Stimulated activated naive CD8-positive, alpha-beta T cell treated with anti-CD3 and anti-CD28 coated beads, Interleukin-15, Interleukin-2, amounts not matched to agents 100 ng/mL and 50 ng/mL, for 24 hours (primary cell): ENCODE measurements around the gene SERPINE2.

Experiments used
- H3K27ac Mint-ChIP-seq: one replicate; pipeline ENCODE4 v1.8.0; 2021; ENCODE audit warnings: mild to moderate bottlenecking, mixed read lengths
- H3K27me3 Mint-ChIP-seq: one replicate; pipeline ENCODE4 v1.8.0; 2021; ENCODE audit warnings: mixed read lengths
- H3K36me3 Mint-ChIP-seq: one replicate; pipeline ENCODE4 v1.8.0; 2021; ENCODE audit warnings: low read depth, mixed read lengths
- H3K4me1 Mint-ChIP-seq: one replicate; pipeline ENCODE4 v1.8.0; 2021; ENCODE audit warnings: low read depth, mixed read lengths
- H3K4me3 Mint-ChIP-seq: one replicate; pipeline ENCODE4 v1.8.0; 2021; ENCODE audit warnings: mild to moderate bottlenecking, mixed read lengths
- H3K9me3 Mint-ChIP-seq: one replicate; pipeline ENCODE4 v1.8.0; 2021; ENCODE audit warnings: mixed read lengths

SERPINE2 gene

DNA sequence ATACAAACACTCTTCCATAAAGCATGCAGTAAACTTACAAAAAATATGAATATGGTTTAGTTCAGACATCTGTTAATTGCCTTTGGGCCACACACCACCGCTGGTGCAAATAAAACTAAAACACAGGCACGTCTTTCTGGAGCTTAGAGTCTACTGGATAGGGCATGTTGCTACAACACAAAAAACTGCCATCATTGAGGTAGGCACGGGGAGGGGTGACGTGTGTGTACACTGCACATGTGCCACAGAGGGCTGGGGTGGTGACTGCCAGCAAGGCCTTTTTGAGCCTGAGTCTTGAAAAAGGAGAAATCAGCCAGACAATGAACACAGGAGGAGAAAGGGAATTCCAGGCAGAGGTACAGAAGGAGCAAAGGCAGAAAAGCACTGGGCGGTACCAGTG lies 5.1 kb downstream of the SERPINE2 start:
- H3K4me1 Mint-ChIP-seq, result peaks cover 55% of the 10 kb centered on the region
- H3K9me3 Mint-ChIP-seq, result no peaks in the 10 kb centered on the region
- H3K27me3 Mint-ChIP-seq, result peaks cover 22% of the 10 kb centered on the region
- H3K27ac Mint-ChIP-seq, result no peak overlapping the region
- H3K4me3 Mint-ChIP-seq, result no peak overlapping the region
- peaks cover 5% of the 10 kb centered on the region for H3K36me3 Mint-ChIP-seq

- Mint-ChIP-seq H3K9me3 (no peaks in the 10 kb centered on the region), H3K4me3 (no peak overlapping the region)
Measured at GRCh38 chr2:224033601-224034000, 5.5 kb downstream of the SERPINE2 start.

GRCh38 chr2:224032283-224032682 lies 6.8 kb downstream of the SERPINE2 start:
- Mint-ChIP-seq H3K36me3 (peaks cover 6% of the 10 kb centered on the region), H3K9me3 (peaks cover 5% of the 10 kb centered on the region), H3K27ac (no peak overlapping the region), H3K4me3 (no peak overlapping the region), H3K27me3 (peaks cover 12% of the 10 kb centered on the region), H3K4me1 (peaks cover 60% of the 10 kb centered on the region)

More at GRCh38 chr2:224033601-224034000, 5.5 kb downstream of the SERPINE2 start:
- Mint-ChIP-seq H3K27me3 (peaks cover 22% of the 10 kb centered on the region), H3K4me1 (peaks cover 59% of the 10 kb centered on the region), H3K27ac (no peak overlapping the region), H3K36me3 (peaks cover 5% of the 10 kb centered on the region)

GRCh38 chr2:224031358-224031970 lies 7.6 kb downstream of the SERPINE2 start:
- Mint-ChIP-seq H3K9me3 (peaks cover 9% of the 10 kb centered on the region), H3K4me1 (peaks cover 65% of the 10 kb centered on the region), H3K27ac (no peak overlapping the region), H3K27me3 (peaks cover 8% of the 10 kb centered on the region), H3K4me3 (no peak overlapping the region), H3K36me3 (peaks cover 9% of the 10 kb centered on the region)

GRCh38 chr2:224030786-224031185 lies 8.3 kb downstream of the SERPINE2 start:
- no peak overlapping the region for H3K27ac Mint-ChIP-seq
- H3K36me3 Mint-ChIP-seq, result peaks cover 14% of the 10 kb centered on the region
- H3K9me3 Mint-ChIP-seq, result peaks cover 14% of the 10 kb centered on the region
- peaks cover 72% of the 10 kb centered on the region for H3K4me1 Mint-ChIP-seq
- no peak overlapping the region for H3K4me3 Mint-ChIP-seq
- peaks cover 5% of the 10 kb centered on the region for H3K27me3 Mint-ChIP-seq

DNA sequence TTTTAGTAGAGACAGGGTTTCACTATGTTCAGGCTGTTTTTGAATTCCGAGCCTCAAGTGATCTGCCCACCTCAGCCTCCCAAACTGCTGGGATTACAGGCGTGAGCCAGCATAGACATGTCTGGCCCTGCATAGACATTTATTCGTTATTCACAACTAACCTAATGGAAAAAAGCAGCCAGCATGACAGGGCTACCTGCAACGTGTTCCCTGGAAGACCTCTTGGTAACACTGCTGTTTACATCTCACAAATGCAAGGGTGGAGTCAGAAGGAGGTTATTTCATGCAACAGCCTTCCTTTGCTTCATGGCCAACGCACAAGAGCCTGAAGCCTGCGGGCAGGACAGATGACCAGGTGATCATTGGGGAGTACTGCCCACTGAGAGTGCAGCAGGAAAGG lies 9.2 kb downstream of the SERPINE2 start:
- H3K27me3 Mint-ChIP-seq, result peaks cover 5% of the 10 kb centered on the region
- H3K4me1 Mint-ChIP-seq, result peaks cover 81% of the 10 kb centered on the region
- H3K27ac Mint-ChIP-seq, result no peak overlapping the region
- H3K36me3 Mint-ChIP-seq, result peaks cover 19% of the 10 kb centered on the region
- peaks cover 19% of the 10 kb centered on the region for H3K9me3 Mint-ChIP-seq
- H3K4me3 Mint-ChIP-seq, result no peak overlapping the region

GRCh38 chr2:224027931-224028330 lies 11.2 kb downstream of the SERPINE2 start:
- no peaks in the 10 kb centered on the region for H3K27me3 Mint-ChIP-seq
- peaks cover 87% of the 10 kb centered on the region for H3K4me1 Mint-ChIP-seq
- peak overlapping the region; percentile 57 for H3K4me3 Mint-ChIP-seq
- H3K9me3 Mint-ChIP-seq, result peaks cover 19% of the 10 kb centered on the region
- H3K36me3 Mint-ChIP-seq, result peaks cover 19% of the 10 kb centered on the region
- H3K27ac Mint-ChIP-seq, result peak overlapping the region; percentile 93

GRCh38 chr2:224027070-224027469 lies 12.0 kb downstream of the SERPINE2 start:
- peak overlapping the region; percentile 96 for H3K27ac Mint-ChIP-seq
- H3K27me3 Mint-ChIP-seq, result no peaks in the 10 kb centered on the region
- H3K4me1 Mint-ChIP-seq, result peaks cover 86% of the 10 kb centered on the region
- H3K4me3 Mint-ChIP-seq, result no peak overlapping the region
- H3K36me3 Mint-ChIP-seq, result peaks cover 19% of the 10 kb centered on the region
- peaks cover 19% of the 10 kb centered on the region for H3K9me3 Mint-ChIP-seq

GRCh38 chr2:224025874-224026273 lies 13.2 kb downstream of the SERPINE2 start:
- H3K4me1 Mint-ChIP-seq, result peaks cover 88% of the 10 kb centered on the region

GRCh38 chr2:224024270-224024669 lies 14.8 kb downstream of the SERPINE2 start:
- Mint-ChIP-seq H3K4me3 (peak overlapping the region; percentile 50), H3K9me3 (peaks cover 19% of the 10 kb centered on the region), H3K27ac (peak overlapping the region; percentile 75), H3K4me1 (peaks cover 77% of the 10 kb centered on the region), H3K27me3 (no peaks in the 10 kb centered on the region), H3K36me3 (peaks cover 23% of the 10 kb centered on the region)

More at GRCh38 chr2:224025874-224026273, 13.2 kb downstream of the SERPINE2 start:
- Mint-ChIP-seq H3K36me3 (peaks cover 23% of the 10 kb centered on the region), H3K27ac (peak overlapping the region; percentile 96), H3K9me3 (peaks cover 19% of the 10 kb centered on the region), H3K4me3 (peak overlapping the region; percentile 81), H3K27me3 (no peaks in the 10 kb centered on the region)

DNA sequence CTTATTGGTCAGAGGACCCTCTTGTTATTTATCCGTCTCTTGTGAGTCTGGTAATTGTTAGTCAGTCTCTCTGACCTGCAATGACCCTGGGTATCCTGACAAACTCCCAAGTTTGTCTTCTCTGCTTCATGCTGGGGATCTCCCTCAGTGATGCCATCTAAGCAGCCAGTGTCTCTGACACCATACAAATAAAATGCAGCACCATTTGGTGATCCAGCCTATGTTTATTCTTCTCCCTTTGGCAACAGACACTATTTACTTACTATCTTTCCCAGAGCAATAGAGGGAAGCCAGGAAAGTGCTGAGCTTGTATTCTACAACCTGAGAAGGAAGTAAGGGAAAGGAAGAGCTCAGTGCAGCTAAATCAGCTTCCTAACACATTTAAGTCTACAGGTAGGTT lies 15.9 kb downstream of the SERPINE2 start:
- peaks cover 66% of the 10 kb centered on the region for H3K4me1 Mint-ChIP-seq
- H3K4me3 Mint-ChIP-seq, result no peak overlapping the region
- peaks cover 23% of the 10 kb centered on the region for H3K36me3 Mint-ChIP-seq
- H3K9me3 Mint-ChIP-seq, result peaks cover 19% of the 10 kb centered on the region
- no peak overlapping the region for H3K27ac Mint-ChIP-seq
- H3K27me3 Mint-ChIP-seq, result no peaks in the 10 kb centered on the region

GRCh38 chr2:224022486-224022885 lies 16.6 kb downstream of the SERPINE2 start:
- H3K4me1 Mint-ChIP-seq, result peaks cover 59% of the 10 kb centered on the region
- H3K27ac Mint-ChIP-seq, result peak overlapping the region; percentile 42

DNA sequence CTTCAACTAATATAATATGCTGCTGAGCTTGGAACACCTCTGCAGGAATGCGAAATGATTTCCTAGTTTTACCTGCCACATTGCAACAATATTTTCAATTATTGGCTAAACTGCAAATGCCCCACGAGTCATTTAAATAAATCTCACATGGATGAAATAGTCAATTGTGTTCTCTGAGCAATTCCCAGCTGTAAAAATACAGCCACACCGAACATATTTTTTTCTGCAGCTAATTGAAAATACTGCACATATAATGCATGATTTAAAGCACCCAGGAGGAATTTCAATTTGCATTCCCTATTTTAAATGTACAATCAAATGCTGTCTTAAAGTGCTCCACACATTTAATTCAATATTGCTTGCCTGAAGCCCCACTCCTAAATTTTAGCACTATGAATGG lies 18.6 kb downstream of the SERPINE2 start:
- no peak overlapping the region for H3K4me3 Mint-ChIP-seq
- peaks cover 7% of the 10 kb centered on the region for H3K36me3 Mint-ChIP-seq
- no peak overlapping the region for H3K27ac Mint-ChIP-seq
- H3K9me3 Mint-ChIP-seq, result peaks cover 4% of the 10 kb centered on the region
- H3K27me3 Mint-ChIP-seq, result no peaks in the 10 kb centered on the region
- H3K4me1 Mint-ChIP-seq, result peaks cover 52% of the 10 kb centered on the region

More at GRCh38 chr2:224022486-224022885, 16.6 kb downstream of the SERPINE2 start:
- Mint-ChIP-seq H3K36me3 (peaks cover 18% of the 10 kb centered on the region), H3K9me3 (peaks cover 14% of the 10 kb centered on the region), H3K27me3 (no peaks in the 10 kb centered on the region), H3K4me3 (no peak overlapping the region)

- Mint-ChIP-seq H3K36me3 (peaks cover 4% of the 10 kb centered on the region), H3K9me3 (no peaks in the 10 kb centered on the region), H3K4me1 (peaks cover 32% of the 10 kb centered on the region), H3K27me3 (no peaks in the 10 kb centered on the region), H3K27ac (no peak overlapping the region), H3K4me3 (no peak overlapping the region)
Measured at GRCh38 chr2:224017957-224018356, 21.1 kb downstream of the SERPINE2 start.

DNA sequence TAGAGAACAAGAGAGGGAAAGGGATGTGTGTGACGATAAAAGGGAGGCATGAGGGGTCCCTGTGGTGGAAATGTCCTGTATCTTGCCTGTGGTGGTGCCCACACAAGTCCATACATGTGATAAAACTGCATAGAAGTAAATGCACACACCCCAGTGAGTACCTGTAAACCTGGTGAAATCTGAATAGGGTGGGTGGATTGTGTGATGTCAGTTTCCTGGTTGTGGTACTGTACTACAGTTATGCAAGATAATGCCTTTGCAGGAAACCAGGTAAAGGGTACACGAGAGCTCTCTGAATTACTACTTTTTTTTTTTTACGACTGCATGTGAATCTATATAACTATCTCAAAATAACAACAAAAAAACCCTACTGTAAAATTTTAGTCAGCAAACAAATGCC lies 22.1 kb downstream of the SERPINE2 start:
- Mint-ChIP-seq H3K4me3 (no peak overlapping the region), H3K27ac (peak overlapping the region; percentile 14), H3K9me3 (no peaks in the 10 kb centered on the region)

GRCh38 chr2:224014336-224014735 lies 24.8 kb downstream of the SERPINE2 start:
- H3K27me3 Mint-ChIP-seq, result no peaks in the 10 kb centered on the region
- H3K36me3 Mint-ChIP-seq, result no peaks in the 10 kb centered on the region
- no peak overlapping the region for H3K27ac Mint-ChIP-seq
- peaks cover 24% of the 10 kb centered on the region for H3K4me1 Mint-ChIP-seq
- no peaks in the 10 kb centered on the region for H3K9me3 Mint-ChIP-seq
- no peak overlapping the region for H3K4me3 Mint-ChIP-seq

More for the DNA sequence above, 22.1 kb downstream of the SERPINE2 start:
- H3K27me3 Mint-ChIP-seq, result no peaks in the 10 kb centered on the region
- peaks cover 4% of the 10 kb centered on the region for H3K36me3 Mint-ChIP-seq
- H3K4me1 Mint-ChIP-seq, result peaks cover 24% of the 10 kb centered on the region
